ENCODE measurements around the gene AHR. TPM values are rescaled to one million over a fixed set of nuclear protein-coding genes. Genes with fewer than 3 reads are reported as not detected.

AHR gene
- total and polyA plus RNA-seq, 2 donors (not counting 1 experiment from before 2014, with no cell fraction given) = 4.8 to 11.2 TPM

- Histone ChIP-seq H3K9me3 (ENCODE audit: control extremely low read depth in 1 of 3, control insufficient read depth in 2 of 3, insufficient read depth in 1 of 3, low read length in 2 of 3) (no peaks in the 10 kb centered on the region), H4K20me1 (ENCODE audit: control insufficient read depth, insufficient read depth, low read length, poor library complexity, severe bottlenecking) (no peaks in the 10 kb centered on the region), H3K79me2 (ENCODE audit: control insufficient read depth, insufficient read depth, low read length) (peaks cover 9% of the 10 kb centered on the region), H3K4me2 (replicated peaks; ENCODE audit: low read depth, low read length, poor library complexity, severe bottlenecking) (peak overlapping the region; percentile 94), H3K4me1 (ENCODE audit: control insufficient read depth in 2 of 2, insufficient read depth in 2 of 2, low read length in 2 of 2) (peaks cover 22 to 28% of the 10 kb centered on the region in 2 donors), H3K9ac (ENCODE audit: low read length) (peak overlapping the region; percentile 87), H2AFZ (ENCODE audit: insufficient read depth, low read depth, low read length, poor library complexity, severe bottlenecking) (peak overlapping the region; percentile 84), H3K36me3 (replicated peaks in 1 of 2; ENCODE audit: control extremely low read depth in 1 of 2, control insufficient read depth in 1 of 2, extremely low read depth in 1 of 2, insufficient read depth in 2 of 2, low read length in 1 of 2) (no peaks in the 10 kb centered on the region), H3K27me3 (replicated peaks in 1 of 4; ENCODE audit: control extremely low read depth in 1 of 4, control insufficient read depth in 3 of 4, insufficient read depth in 4 of 4, low read length in 3 of 4) (no peaks in the 10 kb centered on the region), H3K27ac (ENCODE audit: low read length in 2 of 2) (peak overlapping the region; percentile 49 to 92), H3K4me3 (ENCODE audit: control extremely low read depth in 1 of 5, extremely low read depth in 1 of 5, insufficient read depth in 1 of 5, low read depth in 2 of 5, low read length in 4 of 5) (peak overlapping the region; percentile 66 to 88 (median 77))
- Mint-ChIP-seq H3K27ac (peak overlapping the region; percentile 79), H3K4me3 (peak overlapping the region; percentile 86), H3K4me1 (peaks cover 37% of the 10 kb centered on the region), H3K27me3 (no peaks in the 10 kb centered on the region), H3K9me3 (ENCODE audit: insufficient read depth) (peaks cover 2% of the 10 kb centered on the region)
- CTCF ChIA-PET = no interaction called here
- intact Hi-C loops (cut with micrococcal nuclease) = loop anchor here (2.0 to 5.0 kb wide), 6 partner anchors 157 to 879 kb away; partner anchors contain the start of genes BZW2, CRPPA and SNX13
- 0% methylated on average over 5 of the region's 13 CpGs for WGBS (ENCODE audit: insufficient coverage)
- DNase-seq = peak; percentile 60
- no peak for TF ChIP-seq CTCF (IDR thresholded peaks at IDR 0.05)
- no peak for TF ChIP-seq EZH2 (IDR thresholded peaks at IDR 0.05; ENCODE audit: borderline replicate concordance, insufficient read depth, low read depth, low read length, poor library complexity, severe bottlenecking)
- no peak for ATAC-seq (ENCODE audit: low read depth)
- POLR2A ChIA-PET = no interaction called here
These were observed 1.1 kb downstream of the AHR start for GRCh38 chr7:17299483-17299991.

- H3K27me3 Mint-ChIP-seq = no peaks in the 10 kb centered on the region
- peak overlapping the region; percentile 94 for H3K4me2 ChIP-seq (replicated peaks; ENCODE audit: low read depth, low read length, poor library complexity, severe bottlenecking)
These were observed 1.6 kb downstream of the AHR start for GRCh38 chr7:17300012-17300411.

More at GRCh38 chr7:17300012-17300411, 1.6 kb downstream of the AHR start:
- DNase-seq (no peak), ATAC-seq (ENCODE audit: low read depth) (no peak)
- TF ChIP-seq CTCF (IDR thresholded peaks at IDR 0.05) (no peak), EZH2 (IDR thresholded peaks at IDR 0.05; ENCODE audit: borderline replicate concordance, insufficient read depth, low read depth, low read length, poor library complexity, severe bottlenecking) (no peak)
- H3K9me3 Mint-ChIP-seq (ENCODE audit: insufficient read depth) = peaks cover 2% of the 10 kb centered on the region
- H3K4me3 Mint-ChIP-seq = peak overlapping the region; percentile 86
- Histone ChIP-seq H3K9ac (ENCODE audit: low read length) (peak overlapping the region; percentile 87), H4K20me1 (ENCODE audit: control insufficient read depth, insufficient read depth, low read length, poor library complexity, severe bottlenecking) (no peaks in the 10 kb centered on the region), H3K36me3 (replicated peaks in 1 of 2; ENCODE audit: control extremely low read depth in 1 of 2, control insufficient read depth in 1 of 2, extremely low read depth in 1 of 2, insufficient read depth in 2 of 2, low read length in 1 of 2) (no peaks in the 10 kb centered on the region), H3K4me1 (ENCODE audit: control insufficient read depth in 2 of 2, insufficient read depth in 2 of 2, low read length in 2 of 2) (peaks cover 26 to 28% of the 10 kb centered on the region in 2 donors), H3K79me2 (ENCODE audit: control insufficient read depth, insufficient read depth, low read length) (peaks cover 14% of the 10 kb centered on the region), H3K27me3 (replicated peaks in 1 of 4; ENCODE audit: control extremely low read depth in 1 of 4, control insufficient read depth in 3 of 4, insufficient read depth in 4 of 4, low read length in 3 of 4) (no peaks in the 10 kb centered on the region), H3K9me3 (ENCODE audit: control extremely low read depth in 1 of 3, control insufficient read depth in 2 of 3, insufficient read depth in 1 of 3, low read length in 2 of 3) (no peaks in the 10 kb centered on the region), H3K4me3 (ENCODE audit: control extremely low read depth in 1 of 5, extremely low read depth in 1 of 5, insufficient read depth in 1 of 5, low read depth in 2 of 5, low read length in 4 of 5) (peak overlapping the region; percentile 66 to 88 (median 77)), H3K27ac (ENCODE audit: low read length in 2 of 2) (peak overlapping the region in 1 of 2 donors; percentile 92), H2AFZ (ENCODE audit: insufficient read depth, low read depth, low read length, poor library complexity, severe bottlenecking) (peak overlapping the region; percentile 84)
- intact Hi-C loops (cut with micrococcal nuclease) = loop anchor here (5.0 kb wide), 1 partner anchor 382 kb away; no protein-coding TSS in a partner anchor
- ChIA-PET POLR2A (no interaction called here), CTCF (no interaction called here)
- H3K27ac Mint-ChIP-seq = peak overlapping the region; percentile 79
- WGBS (ENCODE audit: insufficient coverage) = no CpG with 5 or more reads among the region's 5 CpGs
- H3K4me1 Mint-ChIP-seq = peaks cover 41% of the 10 kb centered on the region
